ENCODE results near the gene NECTIN1.

Gene NECTIN1

DNA sequence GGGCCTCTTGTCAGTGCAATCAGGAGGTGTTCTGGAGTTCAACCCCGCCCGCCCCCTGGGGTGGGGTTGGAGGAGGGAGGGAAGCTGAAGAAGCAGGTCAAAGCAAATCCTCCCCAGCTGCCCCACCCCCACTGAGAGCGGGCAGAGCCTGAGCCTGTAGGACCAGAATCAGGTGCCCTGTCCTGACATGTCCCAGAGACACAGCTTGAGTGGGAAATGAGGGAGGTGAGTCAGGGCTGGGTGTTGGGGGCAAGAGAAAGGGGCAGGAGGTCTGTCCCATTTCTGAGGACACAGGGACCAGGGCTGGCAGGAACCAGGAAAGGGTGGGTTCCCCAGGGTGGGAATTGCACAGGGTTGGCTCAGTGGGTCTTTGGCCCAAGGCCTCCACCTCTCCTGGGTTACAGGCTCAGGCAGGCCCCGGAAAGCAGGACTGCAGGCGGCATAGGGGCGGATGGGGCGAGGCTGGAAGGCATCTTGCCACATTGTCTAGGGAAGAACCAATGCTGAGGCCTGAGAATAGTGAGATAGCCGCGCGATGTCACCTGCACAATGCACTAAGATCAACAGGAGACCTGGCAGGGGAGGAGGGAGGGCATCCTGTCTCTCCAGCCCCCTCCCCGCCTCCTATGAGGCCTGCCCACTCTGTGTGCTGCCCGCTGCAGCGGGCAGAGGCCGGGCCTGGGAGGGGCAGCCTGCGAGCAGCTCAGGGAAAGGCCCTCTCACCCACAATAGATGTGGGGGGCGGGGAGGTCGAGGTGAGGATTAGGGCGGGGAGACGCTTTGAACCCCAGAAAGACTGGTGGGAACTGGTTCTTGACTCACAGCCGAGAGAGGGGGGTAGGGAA lies 32.4 kb downstream of the NECTIN1 start:
- H3K4me3 ChIP-seq (ENCODE audit: low read depth, low read length) = no peak overlapping the region

DNA sequence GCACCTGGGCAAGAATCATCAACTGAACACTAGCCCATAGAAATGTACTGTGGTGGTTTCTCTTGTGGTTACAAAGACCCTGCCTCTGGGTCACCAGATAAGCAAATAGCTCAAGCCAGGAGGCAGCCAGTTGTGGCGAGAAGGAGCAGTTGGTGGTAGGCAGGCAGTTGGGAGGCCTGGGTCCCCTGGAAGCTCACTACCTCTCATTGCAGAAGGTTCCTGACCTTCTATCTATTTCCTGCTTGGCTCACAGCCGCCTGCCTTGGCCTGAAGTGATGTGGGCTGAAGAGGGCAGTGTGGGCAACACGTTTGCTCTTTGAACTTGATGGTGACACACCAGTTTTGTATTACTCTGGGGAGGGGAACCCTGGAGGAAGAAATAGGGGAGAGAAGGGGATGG lies 34.7 kb downstream of the NECTIN1 start:
- no peak overlapping the region for H3K4me3 ChIP-seq (ENCODE audit: low read depth, low read length)

DNA sequence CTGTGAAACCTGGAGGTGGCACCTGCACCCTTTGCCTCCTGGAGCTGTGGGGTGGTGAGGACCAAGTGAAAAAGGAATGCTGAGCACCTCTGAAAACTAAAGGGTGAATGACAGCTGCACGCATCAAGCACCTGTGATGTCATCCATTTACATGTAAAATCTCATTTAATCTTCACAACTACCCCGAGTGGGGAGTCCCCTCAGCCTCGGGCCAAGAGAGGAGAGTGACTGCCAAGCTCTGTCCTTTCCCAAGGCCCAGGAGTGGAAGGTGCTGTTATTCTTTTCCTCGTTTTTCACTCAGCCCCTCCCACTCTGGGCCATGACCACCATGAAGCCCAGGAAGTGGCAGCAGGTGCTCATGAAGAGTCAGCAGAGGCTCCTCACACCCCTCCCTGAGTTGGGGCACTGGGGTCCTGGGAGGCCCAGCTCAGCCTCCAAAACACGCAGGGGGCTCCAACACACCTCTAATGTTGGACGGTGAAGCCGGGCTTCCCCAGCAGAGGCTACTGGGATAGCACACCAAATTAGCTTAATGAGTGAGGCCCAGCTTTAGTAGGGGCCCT lies 35.7 kb downstream of the NECTIN1 start:
- H3K4me3 ChIP-seq (ENCODE audit: low read depth, low read length) = no peak overlapping the region

DNA sequence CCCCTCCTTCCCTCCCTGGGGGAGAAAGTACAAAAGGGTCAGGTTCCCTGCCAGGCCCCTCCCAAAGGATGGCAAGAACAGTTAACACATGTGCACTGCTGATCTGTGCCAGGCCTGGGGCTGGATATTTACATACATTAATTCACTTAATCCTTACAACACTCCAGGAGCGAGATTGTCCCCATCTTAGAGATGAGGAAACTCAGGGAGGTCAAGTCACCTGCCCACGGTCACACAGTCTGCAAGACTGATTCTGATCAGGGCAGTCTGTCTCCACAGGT lies 36.5 kb downstream of the NECTIN1 start:
- H3K4me3 ChIP-seq (ENCODE audit: low read depth, low read length) = no peak overlapping the region

DNA sequence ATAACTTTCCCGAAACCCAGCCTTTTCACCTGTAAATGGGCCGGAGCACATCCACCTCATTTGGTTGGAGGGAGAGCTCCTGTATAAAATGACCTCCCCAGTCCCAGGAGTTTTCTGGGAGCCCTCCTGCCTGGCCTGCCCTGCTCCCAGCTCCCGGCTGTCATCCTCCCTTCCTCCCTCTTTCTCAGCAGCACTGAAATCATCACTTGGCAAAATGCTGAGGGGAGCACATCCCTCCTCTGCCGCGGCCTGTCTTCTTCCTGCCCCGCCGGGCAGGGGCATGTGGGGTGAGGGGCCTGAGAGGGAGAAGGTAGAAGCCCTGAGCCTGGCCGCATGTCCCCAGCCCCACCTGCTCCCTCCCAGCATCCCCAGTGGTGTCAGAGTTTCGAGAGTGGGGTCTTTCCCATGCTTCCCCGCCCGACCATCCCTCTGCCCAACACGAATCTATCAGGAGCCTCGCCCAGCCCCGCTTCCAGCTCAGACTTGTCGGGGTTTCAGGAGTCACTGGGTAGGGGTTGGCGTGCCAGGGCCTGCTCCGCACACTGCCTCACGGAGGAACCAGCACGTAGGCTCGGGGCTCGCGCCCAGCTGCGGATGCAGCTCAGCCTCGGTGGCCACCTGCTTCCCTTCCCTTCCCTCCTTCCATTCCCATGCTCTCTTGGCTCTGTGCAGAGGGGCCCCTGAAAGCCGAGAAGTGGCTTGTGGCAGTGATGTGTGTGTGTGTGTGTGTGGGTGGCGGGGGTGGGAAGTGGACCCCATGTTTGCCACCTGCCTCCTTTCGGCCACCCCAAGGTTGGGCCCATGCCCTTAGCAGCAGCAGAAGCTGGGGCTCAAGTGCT lies 37.1 kb downstream of the NECTIN1 start:
- H3K4me3 ChIP-seq (ENCODE audit: low read depth, low read length) = no peak overlapping the region

DNA sequence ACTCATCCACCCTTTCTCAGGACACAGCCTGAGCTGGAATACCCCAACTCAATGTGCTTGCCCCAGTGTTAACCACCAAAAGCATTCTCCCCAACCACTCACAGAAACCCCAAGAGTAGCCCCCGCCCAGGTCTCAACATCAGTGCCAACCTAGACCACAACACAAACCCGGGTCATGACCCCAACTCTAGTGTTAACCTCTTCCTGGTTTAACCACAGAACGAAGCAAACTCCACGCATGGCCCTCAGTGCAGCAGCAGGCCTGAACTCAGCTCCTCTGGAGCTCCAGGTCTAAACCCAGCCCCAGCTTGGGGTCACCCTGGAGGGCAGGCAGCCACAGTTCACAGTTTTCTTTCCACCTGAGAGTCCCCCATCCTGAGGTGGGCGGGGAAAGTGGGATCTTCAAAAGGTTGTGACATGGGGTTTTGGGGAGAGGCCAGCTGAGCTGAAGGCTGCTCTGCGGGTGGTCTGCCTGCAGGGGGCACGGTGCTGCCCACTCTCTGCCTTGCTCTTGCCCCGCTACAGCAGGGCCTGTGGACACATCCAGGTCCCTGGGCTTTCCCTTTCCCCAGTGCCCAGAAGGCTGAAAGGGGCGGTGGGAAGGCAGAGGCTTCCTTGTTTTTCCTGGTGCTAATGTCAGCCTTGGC lies 37.9 kb downstream of the NECTIN1 start:
- H3K4me3 ChIP-seq (ENCODE audit: low read depth, low read length) = no peak overlapping the region

DNA sequence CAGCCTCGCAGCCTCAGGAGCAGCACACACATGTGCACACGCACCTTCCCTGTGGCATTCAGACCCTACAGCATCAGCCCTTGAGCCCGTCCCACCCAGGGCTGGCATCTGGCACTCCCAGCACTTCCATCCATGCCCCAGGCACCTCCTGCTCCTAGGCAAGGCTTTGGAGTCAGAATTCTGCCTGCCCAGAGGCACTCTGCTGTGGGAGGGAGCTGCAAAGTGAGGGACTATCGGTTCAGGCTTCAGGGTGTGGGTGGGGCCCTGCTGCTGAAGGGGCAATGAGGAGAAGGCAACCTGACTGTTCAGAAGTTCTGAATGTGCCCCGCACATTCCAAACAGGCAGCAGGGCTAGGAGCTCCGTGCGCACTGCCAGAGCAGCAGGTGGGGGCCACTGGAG lies 39.7 kb downstream of the NECTIN1 start:
- H3K4me3 ChIP-seq (ENCODE audit: low read depth, low read length) = no peak overlapping the region

DNA sequence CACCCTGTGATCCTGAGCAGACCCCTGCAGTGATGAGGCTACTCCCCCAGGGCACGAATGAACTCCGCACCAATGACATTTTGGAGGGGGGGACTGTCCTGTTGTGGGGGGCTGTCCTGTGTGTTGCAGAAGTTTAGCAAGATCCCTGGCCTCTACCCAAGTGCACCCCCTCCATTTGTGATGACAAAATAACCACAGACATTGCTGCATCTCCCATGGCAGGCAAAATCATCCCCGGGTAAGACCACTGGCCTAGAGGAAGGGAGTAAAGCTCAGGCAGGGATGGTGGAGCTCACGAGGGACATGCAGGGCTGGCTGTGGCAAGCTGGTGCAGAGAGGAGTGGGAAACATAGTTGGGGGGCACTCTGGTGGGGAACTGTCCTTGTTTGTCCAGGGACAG lies 40.6 kb downstream of the NECTIN1 start:
- H3K4me3 ChIP-seq (ENCODE audit: low read depth, low read length) = no peak overlapping the region

DNA sequence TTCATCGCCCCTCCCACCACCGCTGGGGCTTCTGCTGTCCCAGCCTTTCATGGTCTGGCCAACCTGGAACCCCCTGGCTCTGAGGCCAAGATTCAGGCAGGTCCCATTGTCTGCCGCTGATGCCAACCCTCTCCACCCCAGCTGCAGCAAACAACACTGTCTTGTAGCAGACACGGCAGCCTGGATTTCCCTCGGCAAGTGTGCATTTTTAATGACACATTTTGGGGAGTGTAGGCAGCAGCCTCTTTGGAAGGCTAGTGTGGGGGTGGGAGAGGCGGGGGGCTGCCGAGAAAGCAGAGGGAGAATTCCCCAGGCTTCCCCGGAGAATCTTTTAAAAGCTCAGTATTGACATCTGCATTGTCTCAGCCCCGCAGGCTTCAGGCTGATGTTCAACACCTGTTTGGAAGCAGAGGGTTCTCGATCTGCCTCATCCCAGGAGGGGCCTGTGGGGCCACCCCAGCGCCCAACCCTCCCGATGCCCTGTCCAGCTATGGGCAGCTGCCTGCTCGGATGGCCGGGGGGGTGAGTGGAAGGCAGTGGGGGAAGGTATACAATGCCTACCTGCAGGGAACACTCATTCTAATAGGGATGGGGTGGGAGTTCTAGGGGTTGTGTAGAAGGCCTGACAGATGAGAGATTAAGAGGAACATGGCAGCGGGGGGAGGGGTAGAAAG lies 41.5 kb downstream of the NECTIN1 start:
- no peak overlapping the region for H3K4me3 ChIP-seq (ENCODE audit: low read depth, low read length)

DNA sequence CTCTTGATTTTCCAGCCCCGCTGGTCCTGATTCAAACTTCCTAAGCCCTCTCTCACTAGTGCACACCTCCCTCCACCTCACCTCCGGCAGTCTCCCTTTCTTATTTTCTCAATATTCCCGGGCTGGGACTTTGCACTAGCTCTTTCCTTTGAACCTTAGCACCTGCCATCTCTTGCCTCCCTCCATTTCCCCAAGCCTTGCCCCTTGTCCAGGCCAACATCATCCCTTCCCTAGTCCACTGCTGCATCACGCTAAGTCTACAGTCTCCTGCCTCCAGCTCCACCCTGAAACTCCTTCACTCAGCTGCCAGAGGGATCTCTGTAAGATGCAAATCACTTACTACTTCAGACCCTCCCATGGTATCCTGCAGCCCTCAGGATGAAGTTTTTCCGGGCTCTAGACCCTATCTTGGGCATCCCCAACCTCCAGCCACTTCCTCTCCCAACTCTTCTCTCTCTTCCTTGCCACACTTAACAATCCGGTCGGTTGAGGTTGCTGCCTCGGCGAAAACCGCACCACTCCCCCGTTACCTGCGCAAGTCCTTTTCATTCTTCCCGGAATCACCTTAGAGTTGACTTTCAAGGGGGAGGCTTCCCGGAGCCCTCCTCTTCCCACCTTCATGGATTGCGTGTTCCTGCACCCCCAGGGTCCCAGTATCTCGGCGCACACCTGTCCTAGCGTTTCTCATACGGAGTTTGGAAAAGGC lies 42.7 kb downstream of the NECTIN1 start:
- H3K4me3 ChIP-seq (ENCODE audit: low read depth, low read length) = no peak overlapping the region

DNA sequence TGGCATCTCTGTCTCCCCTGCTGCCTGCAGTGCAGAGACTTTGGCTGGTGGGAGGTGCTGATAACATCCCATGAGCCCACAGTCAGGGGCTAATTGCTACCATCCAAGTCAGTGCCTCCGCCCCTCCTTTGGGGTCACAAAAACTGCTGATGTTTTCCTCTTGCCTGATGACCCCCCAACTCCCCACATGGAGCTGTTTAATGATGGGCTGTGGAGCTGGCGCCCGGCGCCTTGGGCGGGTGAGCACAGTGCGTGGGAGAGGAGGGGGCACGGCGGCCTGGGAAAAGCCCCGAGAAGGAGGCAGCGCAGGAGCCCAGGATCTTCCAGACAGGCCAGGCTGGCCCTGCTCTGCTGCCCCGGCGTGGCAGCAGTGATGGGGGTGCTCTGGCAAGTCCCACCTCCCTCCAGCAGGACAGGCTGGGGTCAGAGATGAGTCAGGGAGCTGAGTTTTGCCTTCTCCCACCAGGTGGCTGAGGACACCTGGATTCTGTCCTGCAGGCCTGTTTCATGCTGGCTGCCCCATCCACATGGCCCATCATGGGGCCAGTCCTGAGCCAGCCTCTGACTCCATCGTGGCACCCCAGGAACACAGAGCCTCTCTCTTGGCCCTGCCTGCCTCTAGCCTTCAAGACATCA lies 43.8 kb downstream of the NECTIN1 start:
- H3K4me3 ChIP-seq (ENCODE audit: low read depth, low read length) = no peak overlapping the region

DNA sequence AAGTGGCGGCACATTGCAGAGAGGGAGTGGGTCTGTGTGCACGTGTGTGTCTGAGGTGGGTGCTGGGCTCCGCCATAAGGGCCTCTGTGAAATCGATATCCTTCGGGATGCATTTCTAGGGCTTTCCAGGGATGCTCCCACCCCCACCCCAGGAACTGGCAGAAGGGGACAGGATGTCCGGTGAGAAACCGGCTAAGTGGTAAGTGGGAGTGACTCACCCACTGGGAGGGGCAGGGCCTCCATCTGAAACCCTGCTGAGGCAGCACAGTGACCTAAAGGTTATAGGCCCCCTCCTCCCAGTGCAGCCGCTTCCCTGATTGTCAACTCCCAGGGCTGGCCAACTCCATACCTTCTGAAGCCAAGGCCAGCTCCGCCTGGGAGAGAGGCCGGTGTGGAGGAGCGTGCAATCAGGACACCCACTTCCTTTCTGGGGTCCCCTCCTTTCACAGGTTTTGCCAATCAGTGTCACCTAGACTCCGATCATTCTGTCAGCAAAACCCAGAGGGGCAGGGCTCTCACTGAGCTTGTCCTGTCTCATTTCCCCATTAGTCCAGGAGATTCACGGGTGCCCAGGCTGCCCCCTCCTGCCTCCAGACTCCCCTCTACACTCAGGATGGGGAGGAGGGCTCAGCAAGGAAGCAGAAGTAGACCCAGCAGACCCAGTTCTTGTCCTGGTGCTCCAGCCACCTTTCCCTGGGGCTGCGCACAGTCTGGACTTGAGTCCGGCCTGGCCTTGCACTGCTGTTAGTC lies 44.5 kb downstream of the NECTIN1 start:
- H3K4me3 ChIP-seq (ENCODE audit: low read depth, low read length) = no peak overlapping the region

DNA sequence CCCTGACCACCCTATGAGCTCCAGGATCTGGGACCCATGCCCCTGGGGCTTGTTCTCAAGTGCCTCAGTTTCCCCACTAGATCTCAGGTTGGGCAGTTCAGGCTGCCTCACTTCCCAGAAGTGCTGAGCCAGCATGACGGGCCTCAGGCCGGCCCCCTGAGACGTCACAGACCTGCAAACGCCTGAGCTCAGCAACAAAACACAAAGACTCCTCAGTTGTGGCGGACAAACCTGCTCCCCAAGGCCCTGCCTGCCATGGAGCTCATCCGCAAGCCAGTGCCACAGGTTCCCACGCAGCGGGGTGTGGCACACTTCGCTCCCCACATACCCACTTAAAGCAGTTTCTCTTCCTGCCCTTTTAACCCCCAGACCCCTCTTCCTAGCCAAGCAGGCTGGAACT lies 45.2 kb downstream of the NECTIN1 start:
- no peak overlapping the region for H3K4me3 ChIP-seq (ENCODE audit: low read depth, low read length)

DNA sequence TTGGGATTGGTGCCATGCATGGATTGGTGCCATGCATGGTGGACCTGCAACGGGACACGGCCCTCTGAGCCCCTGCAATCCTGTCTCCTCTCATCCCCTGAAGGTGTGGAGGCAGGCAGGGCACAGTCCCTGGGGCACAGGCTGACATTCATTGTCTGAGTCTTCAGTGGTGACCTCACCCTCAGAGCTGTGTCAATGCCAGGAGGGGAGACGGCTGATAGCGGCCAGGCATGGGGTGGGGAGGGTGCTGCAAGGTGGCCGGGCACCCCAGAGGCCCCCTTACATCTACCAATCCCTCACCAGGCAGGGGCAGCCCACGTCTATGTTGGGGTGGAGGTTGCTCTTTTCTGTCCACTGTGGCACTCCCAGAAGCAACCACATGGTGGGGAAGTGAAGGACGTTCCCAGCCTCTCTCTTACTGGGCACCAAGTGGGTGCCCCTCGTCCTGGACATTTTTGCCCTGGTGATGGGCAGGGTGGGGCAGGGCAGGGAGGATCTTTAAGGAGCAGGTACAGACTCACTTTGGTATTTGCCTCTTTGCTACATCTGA lies 47.6 kb downstream of the NECTIN1 start:
- no peak overlapping the region for H3K4me3 ChIP-seq (ENCODE audit: low read depth, low read length)

DNA sequence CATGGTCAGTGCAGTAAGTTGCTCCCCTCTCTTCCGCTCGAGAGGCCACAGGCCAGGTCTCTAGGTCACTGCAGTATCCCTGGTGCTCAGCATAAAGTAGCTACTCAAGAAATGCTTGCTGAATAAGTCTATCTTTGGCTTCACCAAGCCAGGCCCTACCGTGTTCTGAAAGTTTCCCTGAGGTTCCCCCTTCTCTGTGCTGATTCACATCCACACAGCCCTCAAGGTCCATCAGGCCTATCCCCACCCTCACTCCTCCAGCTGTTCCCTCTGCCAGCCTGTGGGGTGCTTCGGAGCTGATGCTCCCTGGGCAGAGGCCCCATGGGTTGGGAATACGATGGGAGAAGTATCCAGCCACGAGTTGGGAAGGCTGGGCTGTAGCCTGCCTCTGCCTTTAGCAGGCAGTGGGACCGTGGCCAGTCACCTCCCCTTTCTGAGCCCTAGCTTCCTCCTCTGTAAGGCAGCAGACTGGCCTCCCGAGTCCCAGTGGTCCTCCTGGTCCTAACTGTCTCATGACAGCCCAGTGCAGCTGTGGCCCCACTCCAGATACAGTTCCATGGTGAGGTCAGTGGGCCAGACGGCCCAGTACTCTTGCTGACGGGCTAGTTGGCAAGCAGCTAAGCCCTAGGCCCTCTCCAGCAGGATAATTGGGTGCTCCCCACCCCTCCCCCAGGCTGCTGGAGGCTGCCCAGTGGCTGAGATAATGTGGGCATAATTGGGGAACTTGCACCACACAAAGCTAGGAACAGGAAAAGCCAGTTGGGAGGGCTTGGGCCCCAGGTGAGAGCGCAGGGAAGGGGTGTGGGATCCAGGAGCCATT lies 48.2 kb downstream of the NECTIN1 start:
- H3K4me3 ChIP-seq (ENCODE audit: low read depth, low read length) = no peak overlapping the region

DNA sequence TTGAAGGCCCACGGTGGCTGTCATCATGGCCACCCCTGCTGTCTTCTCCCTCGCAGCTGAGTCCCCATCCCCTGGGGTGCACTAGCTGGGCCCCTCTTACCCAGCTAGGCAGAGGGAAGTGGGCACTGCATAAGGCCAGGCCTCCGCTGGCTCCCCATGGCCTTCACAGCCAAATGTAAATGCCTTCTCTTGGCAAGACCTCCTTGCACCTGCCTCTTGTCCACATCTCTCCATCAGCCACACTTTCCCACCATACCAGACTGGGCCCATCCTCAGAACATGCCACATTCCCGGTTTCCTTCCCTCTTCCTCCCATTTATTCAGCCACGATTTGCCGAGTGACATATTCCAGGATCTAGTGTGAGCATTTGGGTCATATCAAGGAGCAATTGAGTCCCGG lies 49.7 kb downstream of the NECTIN1 start:
- no peak overlapping the region for H3K4me3 ChIP-seq (ENCODE audit: low read depth, low read length)

DNA sequence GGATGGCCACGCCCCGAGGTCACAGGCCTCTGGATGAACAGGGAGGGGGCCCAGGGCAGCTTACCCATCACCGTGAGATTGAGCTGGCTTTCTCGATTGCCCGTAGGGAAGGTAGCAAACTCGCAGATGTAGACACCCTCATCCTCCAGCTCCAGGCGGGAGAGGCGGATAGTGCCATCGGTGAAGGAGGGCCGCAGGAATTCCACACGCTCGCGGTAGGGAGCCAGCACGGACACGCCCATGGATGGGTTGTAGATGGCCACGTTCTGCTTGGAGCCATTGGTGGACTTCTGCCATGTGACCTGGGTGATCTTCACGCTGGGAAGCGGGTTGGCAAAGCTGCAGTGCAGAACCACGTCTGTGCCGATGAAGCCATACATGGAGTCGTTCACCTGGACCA lies 50.6 kb downstream of the NECTIN1 start:
- H3K4me3 ChIP-seq (ENCODE audit: low read depth, low read length) = no peak overlapping the region

DNA sequence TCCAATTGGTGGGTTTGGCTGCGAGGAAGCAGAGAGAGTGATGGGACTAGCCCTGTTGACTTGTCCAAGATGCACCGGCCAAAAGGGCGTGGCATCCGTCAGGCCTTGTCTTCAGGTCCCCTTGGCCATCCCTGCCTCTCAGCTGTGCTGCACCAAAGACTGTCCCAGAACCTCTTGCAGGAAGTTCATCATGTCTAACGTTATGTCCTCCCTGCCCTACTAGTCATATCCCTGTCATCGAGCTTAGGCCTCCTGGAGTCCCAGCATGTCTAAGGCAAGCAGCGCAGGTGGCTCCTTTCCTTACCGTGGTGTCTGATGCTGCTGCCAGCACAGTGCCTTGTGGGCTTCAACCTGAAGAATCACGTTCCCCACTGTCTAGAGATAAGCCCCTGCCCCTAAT lies 51.2 kb downstream of the NECTIN1 start:
- no peak overlapping the region for H3K4me3 ChIP-seq (ENCODE audit: low read depth, low read length)

All from iPS-11a (cell line).